Heart right ventricle (tissue), 16 donors: ENCODE results near the gene NEMF. TPM values are rescaled to one million over a fixed set of nuclear protein-coding genes. Genes with fewer than 3 reads are reported as not detected.

Experiments used
- ATAC-seq, 8 donors: fragments of 200-7000 bp; cut with Tn5 transposase; one replicate each; pipeline ENCODE4 v1.9.1; 2020; ENCODE audit warnings: mild to moderate bottlenecking in 8 of 8, moderate library complexity in 8 of 8, moderate number of reproducible peaks in 1 of 8
- DNase-seq, 2 donors: peaks; one replicate each; pipeline ENCODE4 v3.0.0-alpha.2; 2020
- H3K27ac ChIP-seq, 10 donors: fragments of 200-600 bp; sonication (generic) in 2 of 10; one replicate each; pipeline versions ENCODE4 v1.5.0 to v1.8.0; 2020 to 2022; ENCODE audit warnings: mild to moderate bottlenecking in 3 of 10
- H3K27me3 ChIP-seq, 7 donors: fragments of 200-600 bp; one replicate each; pipeline ENCODE4 v1.8.0; 2021 to 2022; ENCODE audit warnings: mild to moderate bottlenecking in 2 of 7
- H3K36me3 ChIP-seq, 9 donors: fragments of 200-600 bp; sonication (generic) in 1 of 9; one replicate each; pipeline versions ENCODE4 v1.5.0 to v1.8.0; 2020 to 2022; ENCODE audit warnings: mild to moderate bottlenecking in 2 of 9
- H3K4me1 ChIP-seq, 9 donors: fragments of 200-600 bp; sonication (generic) in 1 of 9; one replicate each; pipeline versions ENCODE4 v1.5.0 to v1.8.0; 2020 to 2022; ENCODE audit warnings: mild to moderate bottlenecking in 4 of 9
- H3K4me3 ChIP-seq, 10 donors: fragments of 200-600 bp; sonication (generic) in 2 of 10; one replicate each; pipeline versions ENCODE4 v1.5.0 to v1.8.0; 2020 to 2022; ENCODE audit warnings: mild to moderate bottlenecking in 7 of 10, moderate library complexity in 2 of 10
- H3K9me3 ChIP-seq, 11 donors: fragments of 200-600 bp in 10 of 11; sonication (generic) in 2 of 11; one replicate each; pipeline versions ENCODE4 v1.5.0 to v1.8.0; 2013 to 2022; ENCODE audit warnings: mild to moderate bottlenecking in 2 of 11, control low read depth in 1 of 11, moderate library complexity in 1 of 11
- CTCF ChIP-seq, 9 donors: fragments of 200-600 bp; sonication (generic) in 2 of 9; IDR thresholded peaks; one replicate each; pipeline versions ENCODE4 v1.5.0 to v1.8.0; 2021 to 2022; ENCODE audit warnings: antibody characterized with exemption in 9 of 9, mild to moderate bottlenecking in 5 of 9, moderate library complexity in 1 of 9
- WGBS, 2 donors: extraction: QIAGEN DNeasy Blood & Tissue Kit; methylation state at CpG; one replicate each; pipeline ENCODE4 v1.1.7; 2013; ENCODE audit warnings: inconsistent platforms in 1 of 2; 5-methylcytosine and 5-hydroxymethylcytosine counted together
- intact Hi-C, 10 donors: fragments of 100-400 bp; cut with DNase I; formaldehyde crosslinking; loops; one replicate each; pipeline versions ENCODE4 v1.11.1 to v1.14.2; 2022
- polyA plus RNA-seq, 2 donors: library from polyadenylated mRNA; stranded (reverse); fragments of 200-250 nt; gene quantifications; one replicate each; pipeline ENCODE4 v1.2.3, GENCODE V29; 2013
- total RNA-seq, 10 donors: library from RNA; stranded (reverse); fragmentation: NEBNext Ultra II Directional in 3 of 10; extraction: Animal tissue kit (Norgen Biotek cat#: 25700) in 3 of 10; gene quantifications; one replicate each; pipeline versions ENCODE4 v1.2.1 to v1.2.4, GENCODE V29; 2021 to 2023
- donor health status: Arrhythmogenic right ventricular cardiomyopathy.
- donor health status: ischemic (EF 13 %, LVEDD 7.1; RV severe dilation, severe dysfunction).
- donor health status: healthy with polysubstance abuse.
- donor health status: DM: no; HTN: yes; CAD: no.
- donor health status: DM: no; HTN: no; CAD: no.
- donor health status: ischemic (EF 25% LVEDD 6.9; RV normal size, moderate dysfunction).
- donor health status: ischemic (EF 25% LVEDD 5.7; RV mildly dilated, moderate dysfunction).
- donor health status: healthy.
- donor health status: DM: yes; HTN: yes; CAD: no.
- donor health status: Ischemic cardiomyopathy.
- donor health status: ischemic (EF 35%, LVEDD 5.7; RV mildly dilated, moderate dysfunction).
- donor health status: nonischemic (EF 11% LVEDD 7.7; RV severe dilation, severe dysfunction).
- donor health status: DM: yes; HTN: yes; CAD: no.
- donor health status: PGD.
- donor health status: ischemic (EF 29% LVEDD 5.4; RV normal size, mild dysfunction).
- donor health status: nonischemic (EF 23%, LVEDD 6.1; RV moderate dilation, normal function).

NEMF gene
- total and polyA plus RNA-seq, 12 donors = 18.0 to 67.4 (median 53.9) TPM

GRCh38 chr14:49863487-49864281 lies 11.1 kb upstream of the NEMF start:
- intact Hi-C loops = loop anchor here in 8 of 10 donors (1.0 to 10.0 kb wide), 10 partner anchors 29 to 661 kb away; partner anchors contain the start of genes ARF6 (in 1 of the 8) and DNAAF2 (in 1 of the 8)
- Histone ChIP-seq H3K36me3 (no peaks in the 10 kb centered on the region), H3K27ac (peak overlapping the region; percentile 93 to 98 (median 96)), H3K4me3 (peak overlapping the region; percentile 59 to 92 (median 68)), H3K27me3 (no peaks in the 10 kb centered on the region), H3K9me3 (no peaks in the 10 kb centered on the region), H3K4me1 (peaks cover 0 to 51% (median 23%) of the 10 kb centered on the region in 9 donors)
- no peak for TF ChIP-seq CTCF (IDR thresholded peaks at IDR 0.05)
- ATAC-seq (no peak), DNase-seq (no peak)
- WGBS, 2 donors = 15 to 20% methylated on average over 9 of the region's 9 CpGs

GRCh38 chr14:49862089-49862673 lies 9.6 kb upstream of the NEMF start:
- H3K9me3 ChIP-seq = no peaks in the 10 kb centered on the region
- no peaks in the 10 kb centered on the region for H3K27me3 ChIP-seq
- TF ChIP-seq CTCF (IDR thresholded peaks at IDR 0.05) = peak in 7 of 9 donors; percentile 100
- DNase-seq (peak; percentile 72 to 86), ATAC-seq (peak; percentile 38 to 73 (median 55))
- H3K4me1 ChIP-seq = peaks cover 0 to 43% (median 15%) of the 10 kb centered on the region in 9 donors
- no peaks in the 10 kb centered on the region for H3K36me3 ChIP-seq
- peak overlapping the region; percentile 93 to 98 (median 96) for H3K27ac ChIP-seq
- intact Hi-C loops = loop anchor here in 8 of 10 donors (1.0 to 10.0 kb wide), 10 partner anchors 31 to 663 kb away; partner anchors contain the start of genes ARF6 (in 1 of the 8), DNAAF2 (in 1 of the 8) and VCPKMT (in 1 of the 8)
- 0% methylated on average over 27 of the region's 30 CpGs for WGBS, 2 donors
- H3K4me3 ChIP-seq = peak overlapping the region; percentile 48 to 92 (median 64)

GRCh38 chr14:49861699-49862088 lies 9.1 kb upstream of the NEMF start:
- peak; percentile 48 to 68 for DNase-seq
- Histone ChIP-seq H3K4me1 (peaks cover 0 to 42% (median 15%) of the 10 kb centered on the region in 9 donors), H3K4me3 (peak overlapping the region; percentile 48 to 92 (median 64)), H3K27me3 (no peaks in the 10 kb centered on the region), H3K36me3 (no peaks in the 10 kb centered on the region), H3K27ac (peak overlapping the region; percentile 93 to 98 (median 96)), H3K9me3 (no peaks in the 10 kb centered on the region)
- intact Hi-C loops = loop anchor here in 8 of 10 donors (1.0 to 10.0 kb wide), 10 partner anchors 31 to 663 kb away; partner anchors contain the start of genes ARF6 (in 1 of the 8), DNAAF2 (in 1 of the 8) and VCPKMT (in 1 of the 8)
- 0% methylated on average over 12 of the region's 12 CpGs for WGBS, 2 donors
- no peak for TF ChIP-seq CTCF (IDR thresholded peaks at IDR 0.05)
- peak; percentile 16 to 50 (median 37) for ATAC-seq

GRCh38 chr14:49860988-49861698 lies 8.6 kb upstream of the NEMF start:
- DNase-seq = no peak

More at GRCh38 chr14:49860988-49861698, 8.6 kb upstream of the NEMF start:
- TF ChIP-seq CTCF (IDR thresholded peaks at IDR 0.05) = no peak
- intact Hi-C loops = loop anchor here in 6 of 10 donors (5.0 to 10.0 kb wide), 7 partner anchors 141 to 664 kb away; partner anchors contain the start of gene DNAAF2 (in 1 of the 6)
- H3K27me3 ChIP-seq = no peaks in the 10 kb centered on the region
- H3K4me3 ChIP-seq = peak overlapping the region; percentile 48 to 92 (median 64)
- no peaks in the 10 kb centered on the region for H3K9me3 ChIP-seq
- H3K27ac ChIP-seq = peak overlapping the region; percentile 93 to 98 (median 96)
- no peak for ATAC-seq
- 25% methylated on average over 4 of the region's 4 CpGs for WGBS, 2 donors
- peaks cover 0 to 42% (median 15%) of the 10 kb centered on the region in 9 donors for H3K4me1 ChIP-seq
- H3K36me3 ChIP-seq = no peaks in the 10 kb centered on the region
